ENCODE results near the gene ADGRE2.

Gene ADGRE2

GRCh38 chr19:14761607-14762006 lies 16.8 kb downstream of the ADGRE2 start:
- POLR2A ChIA-PET: no interaction called here
- Histone ChIP-seq H3K36me3 (ENCODE audit: control insufficient read depth in 2 of 2, insufficient read depth in 1 of 2, low read length in 2 of 2) (no peaks in the 10 kb centered on the region), H3K9me3 (ENCODE audit: control insufficient read depth, insufficient read depth, low read depth, low read length) (no peaks in the 10 kb centered on the region), H3K27ac (ENCODE audit: extremely low read depth, low read depth, low read length) (no peak overlapping the region), H3K4me1 (ENCODE audit: control insufficient read depth, insufficient read depth, low read length) (no peaks in the 10 kb centered on the region), H3K4me3 (ENCODE audit: low read depth, low read length) (no peak overlapping the region)
- CTCF ChIA-PET: interaction anchor here (0.7 kb wide), 2 partner anchors 10 to 831 kb away, joined by 3 to 4 read pairs; no protein-coding TSS in a partner anchor
- TF ChIP-seq HOXA7 (CRISPR knock-in tag; IDR thresholded peaks at IDR 0.05; ENCODE audit: borderline replicate concordance) (no peak), ZNF707 (tag by site-specific recombination; IDR thresholded peaks at IDR 0.05) (no peak), ZNF600 (tag by site-specific recombination; IDR thresholded peaks at IDR 0.05) (no peak), ZNF274 (IDR thresholded peaks at IDR 0.05; ENCODE audit: low read length) (no peak), ZNF274 (tag by site-specific recombination; IDR thresholded peaks at IDR 0.05; ENCODE audit: borderline replicate concordance) (no peak), ZNF292 (tag by site-specific recombination; IDR thresholded peaks at IDR 0.05; ENCODE audit: borderline replicate concordance, low read depth) (no peak), ZNF366 (tag by site-specific recombination; conservative IDR thresholded peaks at IDR 0.05) (no peak), GLI4 (tag by site-specific recombination; IDR thresholded peaks at IDR 0.05) (no peak), ZNF37A (tag by site-specific recombination; IDR thresholded peaks at IDR 0.05) (no peak), SP7 (tag by site-specific recombination; IDR thresholded peaks at IDR 0.05) (no peak), ZNF140 (tag by site-specific recombination; IDR thresholded peaks at IDR 0.05) (no peak), ZBTB20 (tag by site-specific recombination; IDR thresholded peaks at IDR 0.05) (no peak), ZNF624 (tag by site-specific recombination; IDR thresholded peaks at IDR 0.05) (no peak), ZNF19 (tag by site-specific recombination; IDR thresholded peaks at IDR 0.05; ENCODE audit: low read depth) (no peak)

GRCh38 chr19:14758816-14759215 lies 19.5 kb downstream of the ADGRE2 start:
- ChIA-PET POLR2A (interaction anchor here (0.9 kb wide), 1 partner anchor 69 kb away, joined by 6 read pairs; the partner anchor contains the start of gene ZNF333), CTCF (interaction anchor here (0.6 to 0.8 kb wide), 2 partner anchors 28 to 1576 kb away, joined by 3 to 4 read pairs; no protein-coding TSS in a partner anchor)
- Histone ChIP-seq H3K27ac (ENCODE audit: extremely low read depth, low read depth, low read length) (no peak overlapping the region), H3K4me3 (ENCODE audit: low read depth, low read length) (peak overlapping the region; percentile 9), H3K4me1 (ENCODE audit: control insufficient read depth, insufficient read depth, low read length) (no peaks in the 10 kb centered on the region), H3K9me3 (ENCODE audit: control insufficient read depth, insufficient read depth, low read depth, low read length) (no peaks in the 10 kb centered on the region), H3K36me3 (ENCODE audit: control insufficient read depth in 2 of 2, insufficient read depth in 1 of 2, low read length in 2 of 2) (no peaks in the 10 kb centered on the region)
- TF ChIP-seq PRDM2 (tag by site-specific recombination; IDR thresholded peaks at IDR 0.05; ENCODE audit: borderline replicate concordance) (no peak), ZNF239 (tag by site-specific recombination; IDR thresholded peaks at IDR 0.05) (no peak), SP3 (tag by site-specific recombination; IDR thresholded peaks at IDR 0.05) (0 out of 2 replicates have a peak, but pooled peaks have one; percentile 22), ZNF248 (tag by site-specific recombination; IDR thresholded peaks at IDR 0.05) (no peak), ZBTB7A (tag by site-specific recombination; IDR thresholded peaks at IDR 0.05; ENCODE audit: low read depth) (no peak), ZNF362 (tag by site-specific recombination; IDR thresholded peaks at IDR 0.05) (0 out of 2 replicates have a peak, but pooled peaks have one; percentile 12), ZFP3 (tag by site-specific recombination; IDR thresholded peaks at IDR 0.05; ENCODE audit: low read depth) (no peak), ATF2 (tag by site-specific recombination; IDR thresholded peaks at IDR 0.05; ENCODE audit: low read depth) (no peak), ZNF791 (tag by site-specific recombination; IDR thresholded peaks at IDR 0.05) (no peak), KLF8 (tag by site-specific recombination; IDR thresholded peaks at IDR 0.05) (0 out of 2 replicates have a peak, but pooled peaks have one; percentile 16), ZNF660 (tag by site-specific recombination; IDR thresholded peaks at IDR 0.05) (no peak), ZBTB20 (tag by site-specific recombination; IDR thresholded peaks at IDR 0.05) (no peak), ZNF157 (tag by site-specific recombination; IDR thresholded peaks at IDR 0.05) (no peak), PATZ1 (tag by site-specific recombination; IDR thresholded peaks at IDR 0.05) (0 out of 2 replicates have a peak, but pooled peaks have one; percentile 29)

Measured in HEK293 (cell line).